HFF-Myc (cell line): ENCODE measurements around the gene ETFBKMT.
"Not testable (repeated sequence)": the region's sequence is repeated elsewhere in the genome, so short reads cannot be mapped to it uniquely, and the experiment has no call there.

Experiments used
- DNase-seq: peaks from one replicate; pipeline ENCODE4 v3.0.0-alpha.2; 2011; ENCODE audit warnings: low read depth; ENCODE audit errors: extremely low read depth
- H3K4me3 ChIP-seq: replicated peaks from 2 replicates; pipeline ENCODE4 v1.5.1; 2011; ENCODE audit warnings: low read depth, mild to moderate bottlenecking, control low read depth, low read length
- CTCF ChIP-seq: IDR thresholded peaks from 2 replicates; pipeline ENCODE4 v1.5.1; 2012; ENCODE audit warnings: mild to moderate bottlenecking, low read depth, low read length, control low read depth; ENCODE audit errors: missing control alignments

Gene ETFBKMT

GRCh38 chr12:31702047-31702446 lies 42.6 kb downstream of the ETFBKMT start:
- DNase-seq, result peak; percentile 10
- TF ChIP-seq CTCF, result no peak
- H3K4me3 ChIP-seq, result no peak overlapping the region

GRCh38 chr12:31705621-31706020 lies 46.1 kb downstream of the ETFBKMT start:
- DNase-seq, result no peak

GRCh38 chr12:31708118-31708517 lies 48.6 kb downstream of the ETFBKMT start:
- H3K4me3 ChIP-seq, DNase-seq: not testable (repeated sequence)

More at GRCh38 chr12:31705621-31706020, 46.1 kb downstream of the ETFBKMT start:
- TF ChIP-seq CTCF, result no peak
- H3K4me3 ChIP-seq, result no peak overlapping the region

- DNase-seq, result no peak
- TF ChIP-seq CTCF, result no peak
- no peak overlapping the region for H3K4me3 ChIP-seq
Observed at GRCh38 chr12:31710021-31710818, 50.7 kb downstream of the ETFBKMT start.

- DNase-seq, result no peak
- TF ChIP-seq CTCF, result no peak
- no peak overlapping the region for H3K4me3 ChIP-seq
Observed at GRCh38 chr12:31712877-31713276, 53.4 kb downstream of the ETFBKMT start.

- no peak overlapping the region for H3K4me3 ChIP-seq
- no peak for DNase-seq
- no peak for TF ChIP-seq CTCF
Observed at GRCh38 chr12:31714406-31715271, 55.2 kb downstream of the ETFBKMT start.

GRCh38 chr12:31715283-31715825 lies 55.9 kb downstream of the ETFBKMT start:
- no peak overlapping the region for H3K4me3 ChIP-seq
- no peak for TF ChIP-seq CTCF
- DNase-seq, result no peak

- DNase-seq, H3K4me3 ChIP-seq: not testable (repeated sequence)
Observed at GRCh38 chr12:31716998-31717397, 57.5 kb downstream of the ETFBKMT start.

GRCh38 chr12:31718542-31719198 lies 59.2 kb downstream of the ETFBKMT start:
- not testable (repeated sequence) for DNase-seq, H3K4me3 ChIP-seq
